ENCODE measurements around the gene ANXA7.
"Not testable (repeated sequence)": the region's sequence is repeated elsewhere in the genome, so short reads cannot be mapped to it uniquely, and the experiment has no call there.

Gene ANXA7

GRCh38 chr10:73406846-73407245 lies 7.0 kb downstream of the ANXA7 start:
- DNase-seq: no peak

- DNase-seq: no peak
Observed at GRCh38 chr10:73405556-73405955, 8.3 kb downstream of the ANXA7 start.

- DNase-seq: no peak
Observed at GRCh38 chr10:73404690-73405089, 9.2 kb downstream of the ANXA7 start.

- DNase-seq: no peak
Observed at GRCh38 chr10:73401636-73402035, 12.2 kb downstream of the ANXA7 start.

- no peak for DNase-seq
Observed at GRCh38 chr10:73399063-73399462, 14.8 kb downstream of the ANXA7 start.

GRCh38 chr10:73398024-73398423 lies 15.8 kb downstream of the ANXA7 start:
- peak in 1 of 3 donors; percentile 22 for DNase-seq

GRCh38 chr10:73394325-73394724 lies 19.5 kb downstream of the ANXA7 start:
- not testable (repeated sequence) for DNase-seq

- DNase-seq: peak in 2 of 3 donors; percentile 20 to 23
Observed at GRCh38 chr10:73388228-73388627, 25.6 kb downstream of the ANXA7 start.

- DNase-seq: no peak
Observed at GRCh38 chr10:73386583-73386982, 27.3 kb downstream of the ANXA7 start.

GRCh38 chr10:73379064-73379748 lies 34.7 kb downstream of the ANXA7 start:
- no peak for DNase-seq

GRCh38 chr10:73376679-73377078 lies 37.2 kb downstream of the ANXA7 start:
- DNase-seq: no peak

GRCh38 chr10:73368238-73368637 lies 45.6 kb downstream of the ANXA7 start:
- peak in 2 of 3 donors; percentile 35 to 58 for DNase-seq

- DNase-seq: no peak
Observed at GRCh38 chr10:73366381-73367298, 47.2 kb downstream of the ANXA7 start.

GRCh38 chr10:73364964-73365363 lies 48.9 kb downstream of the ANXA7 start:
- DNase-seq: no peak

GRCh38 chr10:73359492-73359891 lies 54.4 kb downstream of the ANXA7 start:
- peak; percentile 8 to 28 (median 27) for DNase-seq

- peak; percentile 95 to 96 (median 96) for DNase-seq
Observed at GRCh38 chr10:73358331-73359279, 55.3 kb downstream of the ANXA7 start, which contains the start of gene CFAP70. TSS of gene CFAP70 (minus strand) at chr10:73358864. CDS start at chr10:73354796, 4,068 bp downstream.

GRCh38 chr10:73357821-73358220 lies 56.0 kb downstream of the ANXA7 start:
- DNase-seq: no peak

- no peak for DNase-seq
Observed at GRCh38 chr10:73357166-73357565, 56.7 kb downstream of the ANXA7 start.

GRCh38 chr10:73344269-73344668 lies 69.6 kb downstream of the ANXA7 start:
- DNase-seq: no peak

- no peak for DNase-seq
Observed at GRCh38 chr10:73340121-73340520, 73.7 kb downstream of the ANXA7 start.

- DNase-seq: no peak
Observed at GRCh38 chr10:73339436-73339835, 74.4 kb downstream of the ANXA7 start.

GRCh38 chr10:73338801-73339368 lies 75.0 kb downstream of the ANXA7 start:
- DNase-seq: no peak

Measured in suppressor macrophage treated with lipopolysaccharide for 1 hour (primary cell).